Mammary epithelial cell (primary cell): Measurements from ENCODE around the gene MFRP.

ENCODE experiments used
- EZH2 ChIP-seq: IDR thresholded peaks from 2 replicates; pipeline ENCODE4 v1.6.1; 2012; ENCODE audit warnings: low read length, inconsistent platforms, borderline replicate concordance
- TF ChIP-seq, protein P1 (sequence below), 2 donors: IDR thresholded peaks in 1 of 2; conservative IDR thresholded peaks in 1 of 2; 2 replicates each; pipeline ENCODE4 v1.5.1; 2011 to 2012; ENCODE audit warnings: inconsistent platforms in 2 of 2, low read length in 2 of 2, mild to moderate bottlenecking in 2 of 2, control low read depth in 1 of 2, low read depth in 1 of 2; ENCODE audit not compliant: insufficient read depth in 1 of 2; ENCODE audit errors: extremely low read depth in 1 of 2

DNA sequence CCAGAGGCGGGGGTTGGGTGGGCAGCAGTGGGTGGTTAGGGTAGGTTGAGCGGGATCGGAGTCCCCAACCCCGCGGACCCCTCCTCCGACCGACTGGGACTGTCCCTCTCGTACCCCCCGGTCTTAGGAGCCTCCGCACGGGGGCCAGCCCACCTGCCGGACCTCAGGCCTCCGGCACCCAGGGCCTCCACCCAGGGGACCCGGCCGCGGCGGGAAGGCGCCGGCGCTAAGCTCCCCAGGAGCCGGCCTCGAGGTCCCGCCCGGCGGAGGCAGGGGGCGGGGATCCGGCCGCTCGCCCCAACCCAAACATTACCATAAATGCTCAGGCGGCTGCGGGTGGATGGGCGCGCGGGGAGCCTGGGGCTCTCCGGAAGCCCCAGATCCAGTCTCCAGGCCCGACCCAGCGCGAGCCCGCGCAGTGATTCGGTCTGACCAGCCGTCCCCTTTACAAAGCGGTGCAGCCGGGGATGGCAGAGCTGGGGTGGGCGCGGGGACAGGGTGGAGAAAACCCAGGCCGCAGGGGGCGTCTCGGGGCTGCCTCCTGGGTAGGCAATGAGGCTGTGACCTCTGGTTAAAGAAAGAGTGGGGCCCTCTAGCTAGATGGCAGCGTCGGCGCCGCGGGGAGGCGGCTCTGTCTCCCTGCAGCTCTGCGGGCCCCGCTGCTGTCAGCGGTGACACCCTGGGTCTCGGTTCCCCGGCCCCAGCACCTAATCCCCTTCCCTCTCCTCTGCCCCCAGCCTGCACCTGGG is 25.6 kb downstream of the MFRP start:
- TF ChIP-seq, protein P1, sequence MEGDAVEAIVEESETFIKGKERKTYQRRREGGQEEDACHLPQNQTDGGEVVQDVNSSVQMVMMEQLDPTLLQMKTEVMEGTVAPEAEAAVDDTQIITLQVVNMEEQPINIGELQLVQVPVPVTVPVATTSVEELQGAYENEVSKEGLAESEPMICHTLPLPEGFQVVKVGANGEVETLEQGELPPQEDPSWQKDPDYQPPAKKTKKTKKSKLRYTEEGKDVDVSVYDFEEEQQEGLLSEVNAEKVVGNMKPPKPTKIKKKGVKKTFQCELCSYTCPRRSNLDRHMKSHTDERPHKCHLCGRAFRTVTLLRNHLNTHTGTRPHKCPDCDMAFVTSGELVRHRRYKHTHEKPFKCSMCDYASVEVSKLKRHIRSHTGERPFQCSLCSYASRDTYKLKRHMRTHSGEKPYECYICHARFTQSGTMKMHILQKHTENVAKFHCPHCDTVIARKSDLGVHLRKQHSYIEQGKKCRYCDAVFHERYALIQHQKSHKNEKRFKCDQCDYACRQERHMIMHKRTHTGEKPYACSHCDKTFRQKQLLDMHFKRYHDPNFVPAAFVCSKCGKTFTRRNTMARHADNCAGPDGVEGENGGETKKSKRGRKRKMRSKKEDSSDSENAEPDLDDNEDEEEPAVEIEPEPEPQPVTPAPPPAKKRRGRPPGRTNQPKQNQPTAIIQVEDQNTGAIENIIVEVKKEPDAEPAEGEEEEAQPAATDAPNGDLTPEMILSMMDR (conservative IDR thresholded peaks at IDR 0.05 in 1 of 2, IDR thresholded peaks at IDR 0.05 in 1 of 2; ENCODE audit: extremely low read depth in 1 of 2, insufficient read depth in 1 of 2, low read depth in 1 of 2, low read length in 2 of 2) = no peak
- TF ChIP-seq EZH2 = no peak
